ENCODE measurements around the gene COL4A2.

Gene COL4A2

GRCh38 chr13:110518226-110518525 lies 211.1 kb downstream of the COL4A2 start:
- Histone ChIP-seq H3K4me1 (ENCODE audit: low read length) (no peaks in the 10 kb centered on the region), H3K4me2 (ENCODE audit: low read depth, low read length) (no peak overlapping the region), H3K9me3 (replicated peaks; ENCODE audit: insufficient read depth, low read length) (no peaks in the 10 kb centered on the region), H3K27ac (ENCODE audit: low read length) (no peak overlapping the region), H3K36me3 (replicated peaks; ENCODE audit: insufficient read depth, low read length) (no peaks in the 10 kb centered on the region), H3K27me3 (replicated peaks; ENCODE audit: insufficient read depth, low read length) (no peaks in the 10 kb centered on the region), H3F3A (ENCODE audit: insufficient read depth, low read length) (no peaks in the 10 kb centered on the region), H3K4me3 (ENCODE audit: low read length) (no peak overlapping the region), H2AFZ (ENCODE audit: low read length) (no peak overlapping the region), H4K20me1 (ENCODE audit: insufficient read depth, low read length) (no peaks in the 10 kb centered on the region), H3K79me2 (ENCODE audit: low read length) (no peaks in the 10 kb centered on the region), H3K9ac (ENCODE audit: low read length) (no peak overlapping the region), H3K9me2 (replicated peaks; ENCODE audit: insufficient read depth, low read length) (no peaks in the 10 kb centered on the region)
- no peak for DNase-seq
- TF ChIP-seq EZH2 (optimal IDR thresholded peaks at IDR 0.05; ENCODE audit: low read depth, low read length) (no peak), EZH2phosphoT487 (IDR thresholded peaks at IDR 0.05; ENCODE audit: low read length) (no peak), CTCF (IDR thresholded peaks at IDR 0.05; ENCODE audit: low read length) (no peak)

GRCh38 chr13:110518571-110518970 lies 211.5 kb downstream of the COL4A2 start:
- no peak for DNase-seq
- Histone ChIP-seq H3K9me2 (replicated peaks; ENCODE audit: insufficient read depth, low read length) (no peaks in the 10 kb centered on the region), H3K4me1 (ENCODE audit: low read length) (0 out of 2 replicates have a peak, but pooled peaks cover under 1% of the 10 kb centered on the region), H3K27ac (ENCODE audit: low read length) (no peak overlapping the region), H3K9me3 (replicated peaks; ENCODE audit: insufficient read depth, low read length) (no peaks in the 10 kb centered on the region), H4K20me1 (ENCODE audit: insufficient read depth, low read length) (no peaks in the 10 kb centered on the region), H3K27me3 (replicated peaks; ENCODE audit: insufficient read depth, low read length) (no peaks in the 10 kb centered on the region), H3K36me3 (replicated peaks; ENCODE audit: insufficient read depth, low read length) (no peaks in the 10 kb centered on the region), H3K79me2 (ENCODE audit: low read length) (no peaks in the 10 kb centered on the region), H3K9ac (ENCODE audit: low read length) (no peak overlapping the region), H3K4me3 (ENCODE audit: low read length) (no peak overlapping the region), H2AFZ (ENCODE audit: low read length) (no peak overlapping the region), H3F3A (ENCODE audit: insufficient read depth, low read length) (no peaks in the 10 kb centered on the region), H3K4me2 (ENCODE audit: low read depth, low read length) (no peak overlapping the region)
- TF ChIP-seq EZH2phosphoT487 (IDR thresholded peaks at IDR 0.05; ENCODE audit: low read length) (no peak), CTCF (IDR thresholded peaks at IDR 0.05; ENCODE audit: low read length) (no peak), EZH2 (optimal IDR thresholded peaks at IDR 0.05; ENCODE audit: low read depth, low read length) (no peak)

GRCh38 chr13:110519046-110519445 lies 212.0 kb downstream of the COL4A2 start:
- H3K4me2 ChIP-seq (ENCODE audit: low read depth, low read length) = no peak overlapping the region

More at GRCh38 chr13:110519046-110519445, 212.0 kb downstream of the COL4A2 start:
- Histone ChIP-seq H4K20me1 (ENCODE audit: insufficient read depth, low read length) (no peaks in the 10 kb centered on the region), H3K79me2 (ENCODE audit: low read length) (no peaks in the 10 kb centered on the region), H3K27ac (ENCODE audit: low read length) (no peak overlapping the region), H3K27me3 (replicated peaks; ENCODE audit: insufficient read depth, low read length) (no peaks in the 10 kb centered on the region), H3K9me3 (replicated peaks; ENCODE audit: insufficient read depth, low read length) (no peaks in the 10 kb centered on the region), H3K36me3 (replicated peaks; ENCODE audit: insufficient read depth, low read length) (no peaks in the 10 kb centered on the region), H3K9me2 (replicated peaks; ENCODE audit: insufficient read depth, low read length) (no peaks in the 10 kb centered on the region), H3K9ac (ENCODE audit: low read length) (no peak overlapping the region), H3K4me3 (ENCODE audit: low read length) (no peak overlapping the region), H3K4me1 (ENCODE audit: low read length) (peaks cover 5% of the 10 kb centered on the region), H3F3A (ENCODE audit: insufficient read depth, low read length) (no peaks in the 10 kb centered on the region), H2AFZ (ENCODE audit: low read length) (no peak overlapping the region)
- TF ChIP-seq EZH2 (optimal IDR thresholded peaks at IDR 0.05; ENCODE audit: low read depth, low read length) (no peak), EZH2phosphoT487 (IDR thresholded peaks at IDR 0.05; ENCODE audit: low read length) (no peak), CTCF (IDR thresholded peaks at IDR 0.05; ENCODE audit: low read length) (no peak)
- DNase-seq = no peak

All from MM.1S (cell line).